ENCODE measurements around the gene TEX19.

The TEX19 gene, protein sequence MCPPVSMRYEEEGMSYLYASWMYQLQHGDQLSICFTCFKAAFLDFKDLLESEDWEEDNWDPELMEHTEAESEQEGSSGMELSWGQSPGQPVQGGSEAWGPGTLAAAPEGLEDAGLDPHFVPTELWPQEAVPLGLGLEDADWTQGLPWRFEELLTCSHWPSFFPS

DNA sequence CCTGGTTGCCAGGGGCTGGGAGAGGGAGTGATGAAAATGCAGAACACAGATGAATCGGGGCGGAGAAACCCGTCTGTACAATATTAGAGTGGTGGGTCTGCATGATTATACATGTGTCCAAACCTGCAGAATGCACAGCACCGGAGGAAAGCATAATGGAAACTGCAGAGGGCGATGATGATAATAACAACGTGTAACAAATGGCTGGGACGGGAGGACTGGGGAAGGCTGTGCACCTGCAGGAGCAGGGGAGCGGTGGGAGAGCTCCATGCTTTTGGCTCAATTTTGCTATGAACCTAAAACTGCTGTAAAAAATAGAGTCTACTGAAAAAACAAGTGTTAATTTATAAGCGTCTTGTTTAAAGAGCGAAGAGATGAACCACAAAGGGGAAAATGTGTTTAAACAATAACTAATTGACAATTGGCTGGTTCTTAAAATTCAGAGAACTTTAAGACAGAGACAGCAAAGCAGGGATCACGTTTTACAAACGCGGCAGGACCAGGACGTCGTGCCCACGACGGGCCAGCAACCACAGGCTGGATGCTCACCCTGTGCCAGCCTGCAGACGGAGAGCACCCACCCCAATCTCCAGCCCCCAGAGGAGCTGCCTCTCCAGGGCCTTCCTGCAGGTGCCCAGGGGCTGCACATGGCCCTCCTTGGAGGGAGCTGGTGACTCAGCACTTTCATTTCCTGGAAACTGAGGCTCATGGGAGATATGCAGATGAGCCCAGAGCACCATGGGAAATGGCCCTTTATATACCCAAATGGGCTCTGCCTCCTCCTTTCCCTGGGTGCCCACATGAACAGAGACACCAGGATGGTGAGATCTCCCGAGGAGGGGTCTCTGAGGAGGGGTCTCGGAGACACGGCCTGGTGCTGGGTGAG, at the start of gene TEX19:
TSS of gene TEX19 (plus strand) at position 783 of the 886 bp plus-strand sequence. CDS start 2,904 bp downstream, outside the sequence.
- intact Hi-C loops (cut with DNase I): no loop called here
- no peak for DNase-seq

DNA sequence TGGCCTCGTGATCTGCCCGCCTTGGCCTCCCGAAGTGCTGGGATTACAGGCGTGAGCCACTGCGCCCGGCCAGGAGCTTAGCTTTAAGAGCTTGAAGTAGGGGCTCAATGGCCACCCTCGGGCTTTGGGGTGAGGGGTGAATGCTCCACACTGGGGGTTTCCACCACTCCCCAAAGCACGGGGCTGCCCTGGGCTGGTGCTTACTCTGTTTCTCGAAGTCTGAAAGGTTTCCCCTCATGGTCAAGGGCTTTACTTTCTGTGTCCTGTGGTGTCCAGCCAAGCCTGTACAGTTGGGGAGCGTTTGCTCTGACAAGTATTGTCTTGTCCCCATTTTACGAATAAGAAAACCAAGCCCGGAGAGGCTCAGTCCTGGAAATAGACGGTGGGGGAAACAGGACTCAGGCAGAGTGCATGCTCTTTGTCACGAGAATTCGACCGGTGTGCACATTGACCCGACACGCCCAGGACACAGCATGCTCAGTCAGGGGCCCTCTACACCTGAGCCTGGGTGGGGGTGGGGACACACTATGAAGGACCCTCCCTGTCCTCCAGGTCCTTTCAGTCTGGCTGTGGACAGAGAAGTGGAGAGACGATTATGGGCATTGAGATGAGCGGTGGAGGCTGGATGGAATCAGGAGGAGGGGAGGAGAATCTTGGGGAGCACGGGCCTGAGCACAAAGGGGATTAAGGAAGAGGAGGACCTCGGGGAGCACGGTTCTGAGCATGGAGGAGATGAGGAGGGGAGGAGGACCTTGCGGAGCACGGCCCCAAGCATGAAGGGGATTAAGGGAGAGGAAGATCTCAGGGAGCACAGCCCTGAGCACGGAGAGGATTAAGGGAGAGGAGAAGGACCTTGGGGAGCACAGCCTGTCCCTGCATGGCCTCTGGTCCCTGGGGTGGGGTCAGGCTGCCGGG, 49.1 kb upstream of the TEX19 start:
- intact Hi-C loops (cut with DNase I): no loop called here

DNA sequence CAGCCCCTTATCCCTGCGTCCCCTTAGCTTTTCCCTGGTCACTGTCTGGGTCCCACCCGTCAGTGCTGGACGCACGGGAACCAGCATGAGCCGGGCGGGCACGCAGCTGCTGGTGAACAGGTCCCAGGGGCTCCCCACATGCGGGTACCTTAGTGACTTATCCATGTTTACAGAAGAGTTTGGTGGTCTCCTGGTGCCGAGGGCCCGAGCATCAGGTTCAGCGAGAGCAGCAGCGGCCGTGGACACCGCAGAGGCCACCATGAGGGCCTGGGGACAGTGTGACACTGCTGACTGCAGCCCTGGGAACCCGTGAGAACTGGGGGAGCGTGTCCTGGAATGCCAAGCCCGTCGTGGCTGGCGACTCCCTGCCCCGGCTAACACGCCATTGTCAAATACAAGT, 48.2 kb upstream of the TEX19 start:
- no peak for DNase-seq
- intact Hi-C loops (cut with DNase I): no loop called here

More for the DNA sequence above, 49.1 kb upstream of the TEX19 start:
- no peak for DNase-seq

DNA sequence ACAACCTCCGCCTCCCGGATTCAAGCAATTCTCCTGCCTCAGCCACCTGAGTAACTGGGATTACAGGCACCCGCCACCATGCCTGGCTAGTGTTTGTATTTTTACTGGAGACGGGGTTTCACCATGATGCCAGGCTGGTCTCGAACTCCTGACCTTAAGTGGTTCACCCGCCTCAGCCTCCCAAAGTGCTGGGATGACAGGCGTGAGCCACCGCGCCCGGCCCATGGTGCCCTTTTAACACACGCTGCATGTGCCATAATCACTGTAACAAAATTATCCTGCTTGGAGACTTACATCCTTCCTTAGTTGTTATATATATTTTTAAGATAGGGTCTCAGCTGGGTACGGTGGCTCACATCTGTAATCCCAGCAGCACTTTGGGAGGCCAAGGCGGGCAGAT, 47.1 kb upstream of the TEX19 start:
- intact Hi-C loops (cut with DNase I): no loop called here
- no peak for DNase-seq

DNA sequence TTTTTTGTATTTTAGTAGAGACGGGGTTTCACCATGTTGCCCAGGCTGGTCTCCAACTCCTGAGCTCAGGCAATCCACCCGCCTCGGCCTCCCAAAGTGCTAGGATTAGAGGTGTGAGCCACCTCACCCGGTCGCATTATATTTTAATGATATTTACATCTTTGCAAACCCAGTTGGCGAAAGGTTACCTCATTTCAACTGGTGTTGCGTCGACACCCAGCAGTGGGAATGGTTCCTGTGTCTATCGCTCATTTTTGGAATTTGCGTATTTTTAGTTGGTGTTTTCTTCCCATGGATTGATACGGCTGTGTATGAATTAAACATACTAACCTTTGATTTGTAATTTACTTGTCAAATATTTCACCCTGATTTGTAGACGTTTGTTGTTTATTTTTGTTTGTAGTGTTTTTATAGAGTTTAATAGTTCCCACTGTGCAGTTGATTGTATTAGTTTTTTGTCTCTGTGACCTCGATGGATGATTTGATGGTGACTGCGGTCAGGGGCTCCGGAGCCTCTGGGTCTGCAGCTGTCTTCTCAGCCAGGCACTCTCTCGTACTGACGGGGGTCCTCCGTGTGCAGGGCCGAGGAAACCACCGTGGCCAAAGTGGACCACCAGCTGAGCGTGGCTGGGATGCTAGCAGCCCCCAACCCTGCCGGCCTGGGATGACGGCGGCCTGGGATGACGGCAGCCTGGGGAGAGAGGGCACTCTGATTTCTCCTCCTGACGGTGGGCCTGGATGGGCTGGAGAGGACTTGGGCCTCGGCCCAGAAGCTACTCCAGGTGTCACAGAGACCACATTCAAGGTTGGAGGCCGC, 45.6 kb upstream of the TEX19 start:
- DNase-seq: no peak
- intact Hi-C loops (cut with DNase I): no loop called here

DNA sequence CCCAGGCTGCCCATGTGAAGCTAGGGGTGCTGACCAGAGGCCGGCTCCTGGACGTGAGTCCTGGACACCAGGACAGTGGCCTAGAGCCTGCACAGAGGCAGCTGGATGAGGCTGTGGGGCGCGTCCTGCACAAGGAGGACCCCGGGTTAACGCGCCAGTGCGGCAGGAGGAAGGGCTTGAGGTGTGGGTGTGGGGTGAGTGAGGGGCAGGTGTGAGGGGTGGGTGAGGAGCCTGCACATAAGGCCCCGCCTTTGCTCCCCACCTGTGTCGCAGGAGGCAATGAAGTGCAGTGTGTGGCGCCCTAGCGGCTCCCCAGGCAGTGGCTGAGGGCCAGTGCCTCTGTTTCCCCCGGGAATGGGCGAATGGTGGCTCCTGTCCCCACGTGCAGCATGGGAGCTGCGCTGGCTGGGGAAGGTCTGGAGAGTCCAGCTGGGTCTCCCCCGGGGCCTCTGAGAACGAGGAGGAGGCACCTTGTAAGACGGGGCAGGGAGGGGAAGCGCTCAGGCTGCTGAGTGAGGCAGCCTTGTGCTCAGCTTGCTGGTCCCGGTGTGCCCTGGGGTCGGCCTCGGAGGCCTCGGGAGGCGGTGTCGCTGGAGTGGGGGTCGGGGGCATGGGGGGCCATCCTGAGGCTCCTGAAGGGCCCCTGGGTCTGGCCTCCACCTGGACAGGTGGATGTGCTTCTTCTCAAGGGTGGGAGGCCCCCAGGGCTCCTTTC, 44.9 kb upstream of the TEX19 start:
- no peak for DNase-seq
- intact Hi-C loops (cut with DNase I): no loop called here

DNA sequence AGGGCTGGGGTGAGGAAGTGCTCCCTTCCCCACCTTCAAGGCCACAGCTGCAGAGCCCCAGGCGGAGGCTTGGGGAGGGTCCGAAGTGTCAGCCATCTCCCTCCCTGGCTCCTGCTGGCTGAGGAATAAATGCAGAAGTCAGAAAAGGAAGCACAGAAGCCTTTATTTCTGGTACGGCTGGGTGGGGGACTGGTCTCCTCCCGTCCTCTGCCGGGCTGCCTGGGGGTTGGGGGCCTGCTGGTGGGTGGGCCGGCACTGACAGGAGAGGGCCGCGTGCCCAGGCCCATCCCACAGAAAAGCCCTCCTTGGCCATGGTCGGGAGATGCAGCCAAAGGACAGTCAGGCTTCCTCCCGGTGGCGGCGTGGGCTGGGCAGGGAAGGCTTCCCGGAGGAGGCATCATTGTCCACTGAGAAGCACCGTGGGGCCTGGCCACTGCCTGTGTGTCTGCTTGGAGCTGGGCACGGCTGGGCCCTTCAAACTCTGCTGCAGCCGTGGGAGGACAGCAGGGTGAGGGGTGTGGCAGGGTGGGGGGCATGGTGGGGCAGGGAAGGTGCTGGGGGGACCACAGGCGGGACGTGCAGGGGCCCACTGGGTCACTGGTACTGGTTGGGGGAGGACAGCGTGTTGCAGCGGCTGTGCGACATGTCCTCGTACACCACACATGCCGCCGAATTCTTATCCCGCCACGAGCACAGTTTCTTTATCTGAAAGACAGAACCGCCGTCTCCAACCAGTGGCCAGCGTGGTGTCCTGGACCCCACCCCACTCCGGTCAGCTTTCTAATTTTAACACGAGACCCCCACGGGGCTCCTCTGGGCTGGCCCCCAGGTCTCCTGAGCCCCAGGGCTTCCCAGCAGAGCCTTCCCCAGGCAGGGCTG, 44.1 kb upstream of the TEX19 start:
- DNase-seq: no peak
- intact Hi-C loops (cut with DNase I): no loop called here

DNA sequence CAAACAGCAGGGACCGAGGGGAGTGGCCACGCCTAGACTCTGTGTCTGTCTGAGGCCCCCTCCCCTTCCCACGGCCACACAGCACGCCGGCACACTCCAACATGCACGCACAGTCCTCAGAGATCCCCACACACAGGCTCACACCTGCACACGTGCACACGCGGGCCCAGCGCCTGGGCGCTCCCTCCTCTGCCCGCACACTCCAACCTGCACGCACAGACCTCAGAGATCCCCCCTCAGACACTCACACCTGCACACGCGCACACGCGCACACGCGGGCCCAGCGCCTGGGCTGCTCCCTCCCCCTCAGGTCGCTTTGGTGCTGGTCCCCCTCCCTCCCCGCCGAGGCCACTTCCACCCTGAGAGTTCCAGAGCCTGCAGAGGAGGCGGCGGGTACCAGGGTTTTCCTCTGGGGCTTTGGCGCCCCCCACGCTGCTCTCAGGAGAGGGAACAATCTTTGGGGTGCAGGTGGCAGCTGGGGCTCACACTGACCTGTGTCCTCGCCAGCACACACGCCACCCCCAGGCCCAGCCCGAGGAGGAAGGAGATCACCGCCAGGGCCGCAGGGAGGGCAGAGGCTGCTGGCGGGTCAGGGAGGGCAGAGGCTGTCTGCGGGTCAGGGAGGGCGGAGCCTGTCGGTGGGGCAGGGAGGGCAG, 43.2 kb upstream of the TEX19 start:
- DNase-seq: no peak
- intact Hi-C loops (cut with DNase I): no loop called here

DNA sequence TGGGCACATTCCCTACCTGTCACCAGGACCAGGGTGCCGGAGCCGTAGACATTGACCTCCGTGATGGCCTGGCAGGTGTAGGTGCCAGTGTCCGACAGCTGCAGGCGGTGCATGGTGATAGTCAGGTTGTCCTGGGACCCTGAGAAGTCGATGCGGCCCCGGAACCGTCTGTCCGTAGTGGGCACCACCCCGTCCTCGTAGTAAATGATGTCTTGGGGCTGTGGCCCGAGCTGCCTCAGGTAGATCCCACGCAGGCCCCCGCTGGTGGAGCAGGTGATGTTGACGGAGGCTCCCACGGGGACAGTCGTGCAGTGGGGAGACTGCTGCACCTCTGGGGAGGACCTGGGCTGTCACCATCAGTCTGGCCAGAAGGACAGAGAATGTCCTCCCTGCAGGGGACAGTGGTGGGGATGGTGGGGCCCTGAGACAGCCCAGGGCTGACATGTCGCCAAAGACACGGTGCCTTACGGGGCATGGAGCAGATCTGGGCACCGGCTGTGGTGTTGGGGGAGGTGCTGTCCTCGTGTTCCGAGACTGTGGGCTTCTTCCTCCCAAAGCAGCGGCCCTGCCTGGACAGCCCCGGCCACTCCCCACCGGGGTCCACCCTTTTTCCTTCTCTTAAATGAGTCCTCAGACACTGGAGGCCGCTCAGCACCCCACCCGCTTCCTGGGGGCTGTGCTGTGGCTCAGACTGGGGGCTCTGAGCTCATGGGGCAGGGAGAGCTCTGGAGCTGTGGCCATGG, 42.2 kb upstream of the TEX19 start:
- intact Hi-C loops (cut with DNase I): no loop called here
- DNase-seq: no peak

DNA sequence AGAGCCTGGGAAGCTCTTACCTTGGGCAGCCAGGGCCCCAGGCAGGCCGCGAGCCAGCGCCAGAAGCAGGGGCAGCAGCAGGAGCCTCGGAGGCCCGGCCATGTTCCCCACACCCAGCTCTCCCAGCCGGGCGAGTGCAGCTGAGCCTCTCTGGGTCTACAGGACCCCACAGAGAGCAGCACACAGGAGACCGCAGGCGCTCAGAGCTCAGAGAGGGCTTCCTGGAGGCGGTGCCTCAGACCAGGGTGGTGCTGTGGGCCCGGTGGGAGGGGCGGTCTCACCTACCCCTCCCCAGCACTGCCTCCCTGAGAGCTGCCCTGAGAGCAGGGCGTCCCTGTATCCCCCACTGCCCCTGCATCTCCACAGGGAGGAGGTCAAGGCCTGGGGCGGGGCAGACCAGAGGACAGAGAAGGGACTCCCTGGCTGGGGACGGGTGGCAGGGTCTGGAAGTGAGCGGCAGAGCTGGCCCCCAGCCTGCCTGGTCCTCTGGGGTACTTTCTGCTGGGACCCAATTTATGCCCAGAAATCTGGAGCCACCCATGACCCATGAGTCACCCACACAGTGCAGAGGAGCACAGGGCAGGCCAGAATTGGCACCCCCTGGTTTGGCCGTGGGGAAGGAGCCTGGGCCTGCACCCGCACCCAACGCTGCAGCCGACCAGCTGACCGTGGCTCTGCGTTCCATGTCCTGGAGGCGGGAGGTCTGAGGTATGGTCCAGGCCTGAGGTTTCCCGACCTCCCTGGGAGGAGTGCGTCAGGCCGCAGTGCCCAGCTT, 41.5 kb upstream of the TEX19 start, which contains the start of gene CD7:
TSS of gene CD7 (minus strand) at position 215 of the 775 bp plus-strand sequence. CDS start at position 102, 113 bp downstream.
- DNase-seq: no peak
- intact Hi-C loops (cut with DNase I): no loop called here

DNA sequence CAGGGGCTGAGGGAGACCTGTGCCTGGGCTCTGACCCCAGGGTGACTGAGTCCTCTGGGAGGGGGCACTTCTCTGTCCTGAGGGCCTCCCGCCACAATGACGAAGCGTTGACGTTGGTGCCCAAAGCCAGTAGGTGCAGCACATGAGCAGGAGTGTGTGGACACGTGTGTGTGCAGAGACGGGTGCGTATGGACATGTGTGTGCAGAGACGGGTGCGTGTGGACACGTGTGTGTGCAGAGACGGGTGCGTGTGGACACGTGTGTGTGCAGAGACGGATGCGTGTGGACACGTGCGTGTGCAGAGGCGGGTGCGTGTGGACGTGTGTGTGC, 40.9 kb upstream of the TEX19 start:
- intact Hi-C loops (cut with DNase I): no loop called here
- DNase-seq: no peak

DNA sequence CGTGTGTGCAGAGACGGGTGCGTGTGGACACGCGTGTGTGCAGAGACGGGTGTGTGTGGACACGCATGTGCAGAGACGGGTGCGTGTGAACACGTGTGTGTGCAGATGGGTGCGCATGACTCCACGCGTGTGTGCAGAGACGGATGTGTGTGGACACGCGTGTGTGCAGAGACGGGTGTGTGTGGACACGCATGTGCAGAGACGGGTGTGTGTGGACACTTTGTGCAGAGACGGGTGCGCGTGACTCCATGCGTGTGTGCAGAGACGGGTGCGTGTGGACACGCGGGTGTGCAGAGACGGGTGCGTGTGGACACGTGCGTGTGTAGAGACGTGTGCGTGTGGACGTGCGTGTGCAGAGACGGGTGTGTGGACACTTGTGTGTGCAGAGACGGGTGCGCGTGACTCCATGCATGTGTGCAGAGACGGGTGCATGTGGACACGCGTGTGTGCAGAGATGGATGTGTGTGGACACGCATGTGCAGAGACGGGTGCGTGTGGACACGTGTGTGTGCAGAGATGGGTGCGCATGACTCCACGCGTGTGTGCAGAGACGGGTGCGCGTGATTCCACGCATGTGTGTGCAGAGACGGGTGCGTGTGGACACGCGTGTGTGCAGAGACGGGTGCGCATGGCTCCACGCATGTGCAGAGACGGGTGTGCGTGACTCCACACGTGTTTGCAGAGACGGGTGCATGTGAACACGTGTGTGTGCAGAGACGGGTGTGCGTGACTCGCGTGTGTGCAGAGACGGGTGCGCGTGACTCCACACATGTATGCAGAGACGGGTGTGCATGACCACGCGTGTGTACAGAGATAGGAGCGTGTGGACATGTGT, 40.1 kb upstream of the TEX19 start:
- intact Hi-C loops (cut with DNase I): no loop called here
- no peak for DNase-seq

DNA sequence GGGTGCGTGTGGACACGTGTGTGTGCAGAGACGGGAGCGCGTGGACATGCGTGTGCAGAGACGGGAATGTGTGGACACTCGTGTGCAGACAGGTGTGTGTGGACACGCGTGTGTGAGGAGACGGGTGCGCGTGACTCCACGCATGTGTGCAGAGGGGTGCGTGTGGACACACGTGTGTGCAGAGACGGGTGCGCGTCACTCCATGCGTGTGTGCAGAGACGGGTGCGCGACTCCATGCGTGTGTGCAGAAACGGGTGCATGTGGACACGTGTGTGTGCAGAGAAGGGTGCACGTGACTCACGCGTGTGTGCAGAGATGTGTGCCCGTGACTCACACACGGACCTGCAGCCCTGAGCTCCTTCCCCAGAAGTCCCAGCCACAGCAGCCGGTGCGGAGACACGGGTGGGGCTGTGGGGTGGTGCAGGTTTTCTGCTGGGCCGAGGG, 39.4 kb upstream of the TEX19 start:
- DNase-seq: no peak

DNA sequence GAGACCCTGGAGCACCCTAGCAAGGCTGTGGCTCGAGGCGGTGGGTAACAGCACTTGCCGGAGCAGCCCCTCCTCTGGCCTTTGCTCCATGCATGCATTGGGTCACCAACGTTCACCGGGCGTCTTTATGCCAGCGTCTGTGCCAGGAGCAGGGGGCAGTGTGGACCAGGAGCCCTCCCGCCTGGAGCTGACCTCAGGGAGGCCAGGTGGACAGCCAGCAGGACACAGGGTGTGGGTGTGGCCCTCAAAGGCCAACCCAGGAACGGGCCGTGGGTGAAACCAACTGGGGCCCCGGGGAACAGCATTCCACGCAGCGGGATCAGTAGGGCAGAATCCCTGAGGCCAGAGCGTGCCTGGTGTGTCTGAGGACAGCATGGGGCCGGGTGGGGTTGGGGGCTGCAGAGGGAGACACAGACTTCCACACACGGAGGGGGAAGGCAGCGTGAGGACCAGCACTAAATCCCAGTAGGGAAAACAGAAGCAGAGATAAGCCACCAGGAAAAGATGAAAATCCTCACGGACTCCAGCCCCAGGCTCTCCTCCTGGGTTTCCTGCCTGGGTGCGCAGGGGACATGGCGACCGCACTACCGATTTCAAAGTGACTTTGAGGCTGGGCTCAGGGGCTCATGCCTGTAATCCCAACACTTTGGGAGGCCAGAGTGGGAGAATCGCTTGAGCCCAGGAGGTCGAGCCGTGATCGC, 38.8 kb upstream of the TEX19 start:
- intact Hi-C loops (cut with DNase I): loop anchor here (5.0 kb wide), 1 partner anchor 83 kb away; no protein-coding TSS in a partner anchor
- DNase-seq: no peak

More for the DNA sequence above, 39.4 kb upstream of the TEX19 start:
- intact Hi-C loops (cut with DNase I): loop anchor here (5.0 kb wide), 1 partner anchor 82 kb away; no protein-coding TSS in a partner anchor
